Activated CD4-positive, alpha-beta memory T cell treated with anti-CD3 and anti-CD28 coated beads for 36 hours (primary cell): ENCODE data around the gene PET100. TPM values are rescaled to one million over a fixed set of nuclear protein-coding genes. Genes with fewer than 3 reads are reported as not detected.

ENCODE experiments used
- CTCF ChIA-PET: fragments of 350-600 bp; sonication (Branson Sonifier 250); formaldehyde crosslinking; loops from one replicate; lab custom pipeline; 2021; ENCODE audit warnings: antibody characterized with exemption, inconsistent platforms; lab: Charles Lee
- POLR2A ChIA-PET: fragments of 350-600 bp; sonication (Branson Sonifier 250); formaldehyde crosslinking; loops from one replicate; lab custom pipeline; 2021; ENCODE audit warnings: antibody characterized with exemption; lab: Charles Lee
- DNase-seq: peaks from one replicate; pipeline ENCODE4 v3.0.0-alpha.2; 2020
- H3K27ac Mint-ChIP-seq: one replicate; pipeline ENCODE4 v1.8.0; 2021; ENCODE audit warnings: mixed read lengths
- H3K27me3 Mint-ChIP-seq: one replicate; pipeline ENCODE4 v1.8.0; 2021; ENCODE audit warnings: mixed read lengths
- H3K36me3 Mint-ChIP-seq: one replicate; pipeline ENCODE4 v1.8.0; 2021; ENCODE audit warnings: mixed read lengths
- H3K4me1 Mint-ChIP-seq: one replicate; pipeline ENCODE4 v1.8.0; 2021; ENCODE audit warnings: low read depth, mixed read lengths
- H3K4me3 Mint-ChIP-seq: one replicate; pipeline ENCODE4 v1.8.0; 2021; ENCODE audit warnings: mild to moderate bottlenecking, mixed read lengths
- H3K9me3 Mint-ChIP-seq: one replicate; pipeline ENCODE4 v1.8.0; 2021; ENCODE audit warnings: mixed read lengths
- intact Hi-C: fragments of 100-400 bp; cut with micrococcal nuclease; formaldehyde crosslinking; loops from one replicate; pipeline ENCODE4 v1.15.1; 2023
- total RNA-seq, 2 experiments: library from RNA; stranded (reverse); gene quantifications; one replicate each; pipeline ENCODE4 v1.2.3, GENCODE V29; 2021

PET100 gene
- total RNA-seq, 2 experiments from 2014 or later = 106 to 114 TPM

DNA sequence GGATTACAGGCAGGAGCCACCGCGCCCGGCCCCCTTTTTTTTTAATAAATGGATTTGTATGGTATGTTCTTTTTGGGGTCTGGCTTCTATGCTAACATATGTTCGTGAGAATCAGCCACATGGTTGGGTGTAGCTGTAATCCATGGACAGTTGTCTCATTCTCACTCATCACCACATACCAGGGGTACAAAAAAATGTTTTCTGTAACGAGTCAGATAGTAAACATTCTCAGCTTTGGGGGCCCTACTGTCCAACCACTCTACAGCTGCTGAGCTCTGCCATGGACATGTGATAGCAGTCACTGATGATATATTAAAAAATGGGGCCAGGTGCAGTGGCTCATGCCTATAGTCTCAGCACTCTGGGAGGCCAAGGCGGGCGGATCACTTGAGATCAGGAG lies 34.1 kb downstream of the PET100 start:
- POLR2A ChIA-PET = no interaction called here
- Mint-ChIP-seq H3K27ac (no peak overlapping the region), H3K4me1 (no peaks in the 10 kb centered on the region), H3K27me3 (peaks cover 5% of the 10 kb centered on the region), H3K4me3 (no peak overlapping the region), H3K9me3 (no peaks in the 10 kb centered on the region), H3K36me3 (no peaks in the 10 kb centered on the region)
- CTCF ChIA-PET = interaction anchor here (0.9 kb wide), 1 partner anchor 14 kb away, joined by 3 read pairs; no protein-coding TSS in a partner anchor
- DNase-seq = no peak
- intact Hi-C loops = no loop called here

GRCh38 chr19:7665076-7665475 lies 35.5 kb downstream of the PET100 start:
- ChIA-PET POLR2A (no interaction called here), CTCF (interaction anchor here (0.7 to 0.9 kb wide), 2 partner anchors 14 to 52 kb away, joined by 3 to 4 read pairs; no protein-coding TSS in a partner anchor)
- Mint-ChIP-seq H3K4me3 (no peak overlapping the region), H3K36me3 (no peaks in the 10 kb centered on the region), H3K27me3 (peaks cover 10% of the 10 kb centered on the region), H3K4me1 (peaks cover 5% of the 10 kb centered on the region), H3K27ac (no peak overlapping the region), H3K9me3 (no peaks in the 10 kb centered on the region)
- no peak for DNase-seq
- intact Hi-C loops = no loop called here

DNA sequence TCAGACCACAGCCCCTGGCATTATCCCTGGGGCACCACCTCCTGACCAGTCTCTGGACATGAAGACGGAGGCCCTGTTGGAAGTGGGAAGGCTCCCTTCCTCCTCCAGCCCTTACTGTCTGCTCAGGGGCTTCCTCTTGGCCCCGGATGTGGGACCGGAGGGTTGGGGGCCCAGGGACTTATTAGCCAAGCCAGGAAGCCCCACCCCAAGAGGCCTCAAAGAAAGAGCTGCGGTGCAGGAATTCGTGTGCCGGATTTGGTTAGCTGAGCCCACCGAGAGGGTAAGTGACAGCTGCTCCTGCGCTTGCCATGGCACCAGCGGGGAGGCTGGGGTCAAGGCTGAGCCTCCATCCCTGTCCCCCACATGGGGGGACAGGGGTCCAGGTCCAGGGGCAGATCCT lies 39.2 kb downstream of the PET100 start, which contains the start of gene RETN:
TSS of gene RETN (plus strand) at position 208 of the 400 bp plus-strand sequence. CDS start 278 bp downstream, outside the sequence.
- ChIA-PET POLR2A (no interaction called here), CTCF (interaction anchor here (0.8 to 2.8 kb wide), 4 partner anchors 12 to 138 kb away, joined by 3 to 14 read pairs (median 6); partner anchors contain the start of gene TRAPPC5)
- Mint-ChIP-seq H3K27ac (no peak within 1 kb of the TSS), H3K27me3 (peaks cover 22% of the 10 kb centered on the region), H3K4me1 (peaks cover 12% of the 10 kb centered on the region), H3K36me3 (no peaks in the 10 kb centered on the region), H3K4me3 (no peak within 1 kb of the TSS), H3K9me3 (no peaks in the 10 kb centered on the region)
- DNase-seq = no peak
- intact Hi-C loops = no loop called here

DNA sequence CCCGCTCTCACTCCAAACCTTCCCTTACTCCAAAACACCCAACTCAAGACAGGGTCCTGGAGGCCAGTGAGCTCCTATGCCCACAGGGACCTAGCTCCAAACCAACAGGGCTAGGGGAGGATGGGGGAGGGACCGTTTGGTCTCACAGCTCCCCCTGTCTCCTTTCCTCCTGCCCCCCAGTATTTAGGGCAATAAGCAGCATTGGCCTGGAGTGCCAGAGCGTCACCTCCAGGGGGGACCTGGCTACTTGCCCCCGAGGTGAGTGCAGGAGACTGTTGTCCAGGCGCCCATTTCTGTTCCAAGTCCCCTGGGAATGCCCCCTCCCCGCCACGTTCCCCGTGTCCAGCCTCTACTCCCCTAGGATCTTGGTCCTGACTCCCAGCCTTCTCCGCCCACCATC lies 40.0 kb downstream of the PET100 start:
- intact Hi-C loops = loop anchor here (10.0 kb wide), 1 partner anchor 285 kb away; no protein-coding TSS in a partner anchor
- no peak for DNase-seq
- H3K4me1 Mint-ChIP-seq = peaks cover 16% of the 10 kb centered on the region
- no peak overlapping the region for H3K27ac Mint-ChIP-seq
- peaks cover 2% of the 10 kb centered on the region for H3K9me3 Mint-ChIP-seq
- ChIA-PET CTCF (interaction anchor here (0.8 to 2.8 kb wide), 4 partner anchors 12 to 139 kb away, joined by 3 to 14 read pairs (median 6); partner anchors contain the start of gene TRAPPC5), POLR2A (no interaction called here)
- no peak overlapping the region for H3K4me3 Mint-ChIP-seq
- no peaks in the 10 kb centered on the region for H3K36me3 Mint-ChIP-seq
- H3K27me3 Mint-ChIP-seq = peaks cover 29% of the 10 kb centered on the region

DNA sequence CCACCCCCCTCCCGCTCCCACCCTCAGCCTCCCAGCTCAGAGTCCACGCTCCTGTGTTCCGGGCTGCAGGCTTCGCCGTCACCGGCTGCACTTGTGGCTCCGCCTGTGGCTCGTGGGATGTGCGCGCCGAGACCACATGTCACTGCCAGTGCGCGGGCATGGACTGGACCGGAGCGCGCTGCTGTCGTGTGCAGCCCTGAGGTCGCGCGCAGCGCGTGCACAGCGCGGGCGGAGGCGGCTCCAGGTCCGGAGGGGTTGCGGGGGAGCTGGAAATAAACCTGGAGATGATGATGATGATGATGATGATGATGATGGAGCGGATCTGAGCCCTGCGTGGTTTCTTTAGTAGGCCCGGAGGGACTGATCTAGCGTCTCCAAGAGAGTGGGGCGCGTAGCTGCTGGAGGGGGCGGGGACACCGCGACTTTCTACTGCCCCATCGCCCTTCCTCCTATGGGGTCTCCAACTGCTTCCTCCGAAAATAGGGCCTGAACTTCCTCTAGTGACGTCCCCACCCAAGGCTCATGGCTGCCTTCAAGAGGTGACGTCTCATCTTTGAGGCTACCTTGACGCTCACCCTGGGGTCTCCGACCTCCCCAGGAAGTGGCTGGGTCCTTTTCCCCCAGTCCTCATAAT lies 40.7 kb downstream of the PET100 start:
- Mint-ChIP-seq H3K36me3 (no peaks in the 10 kb centered on the region), H3K4me1 (peaks cover 16% of the 10 kb centered on the region), H3K27ac (no peak overlapping the region), H3K27me3 (peaks cover 29% of the 10 kb centered on the region), H3K9me3 (peaks cover 2% of the 10 kb centered on the region), H3K4me3 (peak overlapping the region; percentile 43)
- ChIA-PET POLR2A (no interaction called here), CTCF (interaction anchor here (0.6 to 2.8 kb wide), 3 partner anchors 9 to 140 kb away, joined by 3 to 14 read pairs (median 3); partner anchors contain the start of gene TRAPPC5)
- DNase-seq = peak; percentile 46
- intact Hi-C loops = loop anchor here (10.0 kb wide), 1 partner anchor 285 kb away; no protein-coding TSS in a partner anchor

DNA sequence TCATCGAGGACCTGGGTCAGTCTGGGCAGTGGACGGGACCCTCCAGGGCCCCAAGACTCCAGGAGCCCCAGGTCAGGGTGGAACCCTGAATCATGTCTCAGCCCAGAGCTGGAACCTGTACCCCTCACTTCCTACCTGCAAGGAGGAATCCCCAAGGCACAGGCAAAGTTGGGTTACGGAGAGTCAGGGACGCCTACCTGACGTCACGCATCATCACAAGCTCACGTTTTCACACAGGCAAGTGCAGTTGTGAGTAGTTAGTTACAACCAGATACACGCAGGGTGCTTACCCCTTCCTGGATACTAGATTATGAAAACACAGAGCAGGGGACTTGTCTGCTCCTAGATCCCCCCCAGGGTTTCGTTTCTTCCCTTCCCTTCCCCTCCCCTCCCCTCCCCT lies 41.2 kb downstream of the PET100 start:
- Mint-ChIP-seq H3K9me3 (peaks cover 2% of the 10 kb centered on the region), H3K27ac (no peak overlapping the region), H3K36me3 (no peaks in the 10 kb centered on the region), H3K4me1 (peaks cover 17% of the 10 kb centered on the region), H3K27me3 (peaks cover 30% of the 10 kb centered on the region), H3K4me3 (no peak overlapping the region)
- no peak for DNase-seq
- CTCF ChIA-PET = interaction anchor here (0.6 kb wide), 1 partner anchor 9 kb away, joined by 3 read pairs; no protein-coding TSS in a partner anchor
- POLR2A ChIA-PET = no interaction called here
- intact Hi-C loops = loop anchor here (10.0 kb wide), 1 partner anchor 286 kb away; no protein-coding TSS in a partner anchor

DNA sequence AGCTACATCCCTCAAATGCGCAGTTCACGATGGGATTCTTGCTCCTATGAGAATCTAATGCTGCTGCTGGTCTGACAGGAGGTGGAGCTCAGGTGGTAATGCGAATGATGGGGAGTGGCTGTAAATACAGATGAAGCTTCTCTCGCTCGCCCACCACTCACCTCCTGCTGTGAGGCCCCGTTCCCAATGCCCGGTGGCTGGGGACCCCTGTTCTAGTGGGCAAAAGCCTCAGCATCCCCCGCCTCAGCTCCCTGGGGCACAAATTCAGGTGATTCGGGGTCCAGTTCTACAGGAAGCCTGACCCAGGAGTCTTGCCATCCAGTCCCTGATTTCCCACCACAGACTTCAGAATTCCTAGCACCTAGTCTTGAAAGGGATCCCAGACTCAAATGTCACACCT lies 42.9 kb downstream of the PET100 start:
- Mint-ChIP-seq H3K9me3 (peaks cover 2% of the 10 kb centered on the region), H3K4me3 (no peak overlapping the region), H3K27me3 (peaks cover 37% of the 10 kb centered on the region), H3K27ac (no peak overlapping the region), H3K36me3 (no peaks in the 10 kb centered on the region), H3K4me1 (peaks cover 30% of the 10 kb centered on the region)
- POLR2A ChIA-PET = no interaction called here
- CTCF ChIA-PET = interaction anchor here (0.6 to 1.2 kb wide), 3 partner anchors 8 to 235 kb away, joined by 3 to 10 read pairs (median 3); partner anchors contain the start of gene TRAPPC5
- intact Hi-C loops = loop anchor here (10.0 kb wide), 1 partner anchor 288 kb away; no protein-coding TSS in a partner anchor
- DNase-seq = no peak

- Mint-ChIP-seq H3K4me1 (peaks cover 41% of the 10 kb centered on the region), H3K9me3 (peaks cover 2% of the 10 kb centered on the region), H3K36me3 (no peaks in the 10 kb centered on the region), H3K4me3 (no peak overlapping the region), H3K27me3 (peaks cover 46% of the 10 kb centered on the region), H3K27ac (no peak overlapping the region)
- ChIA-PET CTCF (interaction anchor here (0.8 to 1.2 kb wide), 2 partner anchors 106 to 125 kb away, joined by 3 to 4 read pairs; no protein-coding TSS in a partner anchor), POLR2A (no interaction called here)
- intact Hi-C loops = loop anchor here (10.0 kb wide), 1 partner anchor 290 kb away; no protein-coding TSS in a partner anchor
- peak; percentile 46 for DNase-seq
Measured at GRCh38 chr19:7674010-7675005, 44.7 kb downstream of the PET100 start.

DNA sequence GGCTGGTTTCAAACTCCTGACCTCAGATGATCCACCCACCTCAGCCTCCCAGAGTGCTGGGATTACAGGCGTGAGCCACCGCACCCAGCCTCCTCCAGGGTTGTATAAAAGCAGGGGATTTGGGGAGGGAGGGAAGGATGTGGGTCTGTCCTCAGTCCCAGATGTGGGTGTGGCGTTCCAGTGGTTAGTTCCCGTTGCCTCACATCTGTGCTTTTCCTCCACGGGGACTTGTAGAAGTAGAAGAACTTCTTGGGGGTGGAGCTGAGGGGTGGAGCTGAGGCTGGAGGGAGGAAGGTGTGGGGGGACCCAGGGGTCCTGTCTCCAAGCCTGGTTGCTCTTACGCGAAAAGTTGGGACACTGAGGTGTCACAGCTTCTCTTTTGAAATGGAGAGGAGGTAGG lies 46.8 kb downstream of the PET100 start:
- Mint-ChIP-seq H3K9me3 (peaks cover 2% of the 10 kb centered on the region), H3K36me3 (peaks cover 2% of the 10 kb centered on the region), H3K27me3 (peaks cover 36% of the 10 kb centered on the region), H3K27ac (no peak overlapping the region), H3K4me3 (no peak overlapping the region), H3K4me1 (peaks cover 43% of the 10 kb centered on the region)
- intact Hi-C loops = loop anchor here (10.0 kb wide), 1 partner anchor 292 kb away; no protein-coding TSS in a partner anchor
- ChIA-PET POLR2A (no interaction called here), CTCF (interaction anchor here (0.7 to 1.2 kb wide), 3 partner anchors 108 to 192 kb away, joined by 3 to 5 read pairs (median 5); no protein-coding TSS in a partner anchor)
- no peak for DNase-seq

DNA sequence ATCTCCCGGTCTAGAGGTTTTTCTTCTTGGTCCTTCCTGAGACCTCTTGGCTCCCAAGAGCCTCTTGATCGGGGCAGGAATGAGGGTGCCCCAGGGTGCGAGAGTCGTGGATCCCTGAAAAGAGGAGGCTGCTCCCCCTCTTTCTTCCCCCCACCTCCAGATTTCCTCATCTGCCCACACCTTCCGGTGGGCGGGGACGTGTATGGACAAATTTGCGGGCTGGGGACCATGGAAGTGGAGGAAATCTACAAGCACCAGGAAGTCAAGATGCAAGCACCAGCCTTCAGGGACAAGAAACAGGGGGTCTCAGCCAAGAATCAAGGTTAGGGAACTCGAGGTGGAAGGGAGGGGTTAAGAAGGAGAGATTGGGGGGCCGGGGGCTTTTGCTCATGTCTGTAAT lies 47.3 kb downstream of the PET100 start, which contains the start of gene MCEMP1:
TSS of gene MCEMP1 (plus strand) at position 237 of the 400 bp plus-strand sequence. CDS start at position 268, 31 bp downstream.
- peaks cover 33% of the 10 kb centered on the region for H3K27me3 Mint-ChIP-seq
- no peak for DNase-seq
- H3K9me3 Mint-ChIP-seq = peaks cover 2% of the 10 kb centered on the region
- peaks cover 3% of the 10 kb centered on the region for H3K36me3 Mint-ChIP-seq
- intact Hi-C loops = loop anchor here (10.0 kb wide), 1 partner anchor 292 kb away; no protein-coding TSS in a partner anchor
- no peak within 1 kb of the TSS for H3K27ac Mint-ChIP-seq
- no peak within 1 kb of the TSS for H3K4me3 Mint-ChIP-seq
- ChIA-PET POLR2A (no interaction called here), CTCF (interaction anchor here (0.7 to 1.5 kb wide), 4 partner anchors 14 to 192 kb away, joined by 3 to 9 read pairs (median 4); no protein-coding TSS in a partner anchor)
- H3K4me1 Mint-ChIP-seq = peaks cover 48% of the 10 kb centered on the region
